AG08395 (cell line): Measurements from ENCODE around the gene NAPG.
"Not testable (repeated sequence)": the region's sequence is repeated elsewhere in the genome, so short reads cannot be mapped to it uniquely, and the experiment has no call there.

Experiments used
- DNase-seq: peaks from one replicate; pipeline ENCODE4 v3.0.0; 2012; ENCODE audit warnings: mixed read lengths, low spot score

The NAPG gene

DNA sequence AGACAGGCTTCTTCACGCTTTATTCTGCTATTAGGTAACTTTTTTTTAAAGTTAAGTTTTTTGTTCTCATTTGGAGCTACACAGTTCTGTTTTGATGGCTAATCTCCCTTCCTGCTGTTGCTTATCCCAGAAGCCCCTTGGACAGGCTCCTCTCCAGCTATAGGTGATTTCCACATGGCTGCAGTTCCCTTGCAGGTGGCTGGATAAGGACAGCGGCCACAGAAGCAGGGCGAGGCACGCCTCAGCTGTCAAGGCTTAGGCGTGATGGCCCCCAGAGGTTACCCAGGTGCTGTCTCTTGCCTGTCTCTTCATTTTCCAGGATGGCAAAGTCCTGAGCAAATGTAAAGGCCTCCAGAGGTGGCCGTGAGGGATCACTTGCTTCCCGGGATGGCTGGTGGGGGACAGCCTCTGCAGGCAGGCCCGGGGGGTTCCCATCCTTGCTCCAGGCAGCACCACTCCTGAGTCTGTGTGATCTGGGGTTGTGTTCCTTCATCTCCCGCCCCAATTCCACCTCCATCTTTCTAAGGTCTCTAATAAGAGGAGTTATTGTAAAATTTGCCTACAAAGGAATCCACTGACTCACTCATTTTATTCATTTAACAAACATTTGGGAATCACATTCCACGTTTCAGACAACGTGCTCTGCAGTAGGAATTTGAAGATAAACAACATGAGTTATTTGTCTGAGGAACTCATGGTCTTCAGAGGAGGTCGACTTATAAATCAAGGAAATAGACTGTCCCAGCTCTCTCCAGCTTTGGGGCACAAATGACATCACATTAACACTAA lies 53.4 kb downstream of the NAPG start:
- DNase-seq: peak; percentile 70

DNA sequence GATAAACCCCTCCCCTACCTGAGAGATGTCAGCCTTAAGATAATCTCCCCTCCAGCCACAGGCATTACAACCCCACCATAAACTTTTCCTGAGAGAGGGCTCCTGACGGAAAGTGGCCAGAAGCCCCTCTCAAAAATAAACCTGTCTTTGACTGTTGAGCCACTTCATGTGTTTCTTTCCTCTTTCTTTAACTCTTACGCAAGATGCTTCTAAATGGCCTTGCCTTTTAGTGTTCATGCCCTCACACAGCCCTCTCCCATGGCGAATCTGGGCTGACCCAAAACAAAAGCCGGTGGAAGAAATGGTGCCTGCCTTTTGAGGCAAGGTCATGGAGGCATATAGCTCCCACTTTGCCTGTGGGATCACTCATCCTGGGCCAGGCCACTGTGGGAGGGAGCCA lies 54.4 kb downstream of the NAPG start:
- no peak for DNase-seq

DNA sequence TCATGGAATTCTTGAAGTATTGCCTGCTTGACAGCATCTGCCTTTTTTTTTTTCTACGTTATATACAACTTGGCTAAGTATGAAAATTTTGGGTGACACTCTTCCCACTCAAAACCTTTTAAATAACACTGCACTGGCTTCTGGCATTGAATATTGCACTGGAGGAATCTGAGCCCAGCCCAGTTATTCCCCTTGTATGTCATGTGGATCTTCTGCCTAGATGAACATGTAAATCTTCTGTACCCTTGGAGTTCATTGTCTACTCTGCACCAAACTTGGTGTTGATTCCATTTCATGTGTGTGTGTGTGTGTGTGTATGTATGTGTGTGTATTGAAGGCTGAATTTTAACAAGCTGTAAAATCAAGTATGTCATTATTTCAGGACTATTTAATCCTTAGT lies 59.4 kb downstream of the NAPG start:
- no peak for DNase-seq

DNA sequence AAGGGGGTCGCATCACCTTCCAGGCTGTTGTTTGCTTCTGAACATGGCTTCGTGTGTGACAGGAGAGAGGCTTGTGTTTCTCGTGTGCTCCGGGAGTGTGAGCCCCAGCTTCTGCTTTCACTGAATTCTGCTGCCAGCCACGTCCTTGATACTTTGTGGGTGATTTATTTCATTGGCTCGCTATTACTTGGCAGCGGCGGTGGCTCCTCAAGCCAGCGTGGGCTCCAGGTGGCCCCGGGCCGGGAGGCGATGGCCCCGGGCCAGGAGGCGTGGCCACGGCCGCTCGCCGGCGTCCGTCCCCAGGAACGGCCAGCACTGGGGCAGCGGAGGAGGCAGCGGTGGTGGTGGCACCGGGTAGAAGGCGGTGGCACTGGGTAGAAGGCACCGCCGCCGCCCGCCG lies 63.1 kb downstream of the NAPG start:
- no peak for DNase-seq

DNA sequence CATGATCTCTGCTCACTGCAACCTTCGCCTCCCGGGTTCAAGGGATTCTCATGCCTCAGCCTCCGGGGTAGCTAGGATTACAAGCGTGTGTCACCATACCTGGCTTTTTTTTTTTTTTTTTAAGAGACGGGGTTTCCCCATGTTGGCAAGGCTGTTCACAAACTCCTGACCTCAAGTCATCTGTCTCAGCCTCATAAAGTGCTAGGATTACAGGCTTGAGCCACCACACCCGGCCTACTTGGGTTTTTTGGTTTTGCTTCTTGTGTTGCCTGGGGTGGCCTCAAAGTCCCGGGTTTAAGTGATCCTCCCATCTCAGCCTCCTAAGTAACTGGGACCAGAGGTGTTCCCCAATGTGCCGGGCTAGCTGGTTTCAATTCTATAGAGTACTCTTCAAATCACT lies 64.6 kb downstream of the NAPG start:
- no peak for DNase-seq

DNA sequence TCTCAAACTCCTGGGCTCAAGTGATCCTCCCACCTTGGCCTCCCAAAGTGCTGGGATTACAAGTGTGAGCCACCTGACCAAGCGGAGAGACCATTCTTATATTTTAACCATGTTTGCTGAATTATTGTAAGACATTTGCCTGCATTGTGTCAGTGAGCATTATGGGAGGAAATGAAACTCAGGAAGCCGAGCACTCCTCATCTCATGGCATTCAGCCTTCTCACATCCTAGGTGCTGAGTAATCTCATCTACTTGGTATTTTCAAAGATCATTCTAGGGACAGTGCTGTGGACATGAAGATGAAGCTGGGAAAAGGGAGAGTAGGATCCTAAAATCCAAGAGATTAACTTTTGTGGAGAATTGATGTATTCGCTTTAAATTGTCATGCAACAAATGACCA lies 66.1 kb downstream of the NAPG start:
- DNase-seq: no peak

DNA sequence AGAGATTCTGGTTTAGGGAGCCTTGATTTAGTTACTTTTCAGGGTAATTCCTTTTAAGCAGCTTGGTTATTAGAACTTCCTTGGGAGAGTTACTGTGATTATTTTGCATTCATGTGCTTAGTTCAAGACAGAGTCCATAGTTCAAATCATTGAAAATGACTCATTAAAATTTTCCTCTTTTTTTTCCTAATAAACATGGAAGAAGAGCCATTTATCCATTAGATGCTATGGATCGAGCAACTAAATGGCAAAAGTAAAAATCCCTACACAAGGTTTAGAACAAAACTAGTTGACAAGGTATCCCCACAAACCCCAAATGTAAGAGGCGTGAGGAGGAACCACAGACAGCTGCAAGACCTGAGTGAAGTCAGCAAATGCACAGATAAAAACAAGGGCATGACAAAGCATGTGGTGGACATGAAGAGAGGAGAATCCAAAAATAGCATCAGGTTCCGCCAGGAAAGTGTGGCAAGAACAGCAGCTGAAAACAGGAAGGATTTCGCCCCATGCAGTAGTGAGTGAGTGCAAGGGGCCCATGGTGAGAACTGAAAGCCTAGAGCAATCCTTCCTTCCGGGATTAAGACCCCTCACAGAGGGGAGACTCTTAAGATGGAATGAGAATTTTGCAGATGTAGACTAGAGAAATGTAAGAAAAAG lies 67.7 kb downstream of the NAPG start:
- DNase-seq: not testable (repeated sequence)

DNA sequence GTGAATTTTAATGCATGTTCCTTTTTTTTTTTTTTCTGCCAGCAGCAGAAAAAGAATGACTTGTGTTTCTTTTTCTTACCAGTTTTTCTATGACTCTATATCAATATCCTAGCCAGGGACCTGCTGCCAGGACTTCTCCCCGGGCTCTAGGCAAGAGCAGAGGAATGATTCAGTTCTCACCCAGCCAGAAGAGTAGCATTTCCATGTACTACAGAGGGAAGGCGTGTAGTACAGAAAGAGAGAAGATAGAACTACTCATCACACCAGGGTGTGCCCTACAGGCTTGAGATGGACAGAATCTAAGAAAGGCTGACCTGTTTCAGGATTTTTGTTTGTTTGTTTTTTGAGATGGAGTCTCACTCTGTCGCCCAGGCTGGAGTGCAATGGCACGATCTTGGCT lies 70.1 kb downstream of the NAPG start:
- DNase-seq: not testable (repeated sequence)

DNA sequence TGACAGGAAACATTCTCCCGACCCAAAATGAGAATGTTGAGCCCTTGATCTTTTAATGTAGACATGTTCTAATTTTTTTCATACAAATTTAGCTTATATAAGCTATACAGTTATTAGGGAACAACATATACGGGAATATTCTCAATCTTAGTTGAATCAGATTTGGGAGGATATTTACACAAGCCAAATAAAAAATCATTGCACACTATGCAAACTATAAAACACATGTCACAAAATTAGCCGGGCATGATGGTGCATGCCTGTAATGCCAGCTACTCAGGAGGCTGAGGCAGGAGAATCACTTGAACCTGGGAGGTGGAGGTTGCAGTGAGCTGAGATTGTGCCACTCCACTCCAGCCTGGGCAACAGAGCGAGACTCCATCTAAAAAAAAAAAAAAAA lies 71.9 kb downstream of the NAPG start:
- DNase-seq: not testable (repeated sequence)

DNA sequence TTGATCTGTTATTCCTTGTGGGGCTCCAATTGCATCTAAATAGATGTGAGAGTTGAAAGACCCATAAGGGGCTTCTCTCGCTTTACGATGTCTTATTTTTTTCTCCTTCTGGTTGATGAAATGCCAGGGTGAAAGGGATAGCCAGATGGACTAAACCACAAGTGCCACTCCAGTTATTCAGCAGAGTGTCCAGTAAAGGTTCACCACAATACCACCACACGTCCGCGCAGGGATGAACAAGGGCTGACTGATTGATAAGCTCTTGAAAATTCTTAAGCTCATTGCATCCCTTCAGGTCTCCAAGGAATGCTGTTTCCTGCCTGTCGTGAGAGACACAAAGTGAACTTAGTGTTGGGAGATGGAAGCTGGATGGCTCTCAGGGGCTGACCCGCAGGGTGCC lies 74.9 kb downstream of the NAPG start:
- DNase-seq: not testable (repeated sequence)
